T-helper 1 cell treated with Interleukin-12 subunit alpha and Interleukin-12 subunit beta and Interleukin-4 antibody, amounts not matched to agents 30 ng/mL and 1 ng/mL, for 36 hours (primary cell): ENCODE measurements around the gene AP4M1. TPM values are rescaled to one million over a fixed set of nuclear protein-coding genes. Genes with fewer than 3 reads are reported as not detected.

Experiments
- intact Hi-C: fragments of 100-400 bp; cut with micrococcal nuclease; formaldehyde crosslinking; loops from one replicate; pipeline ENCODE4 v1.15.1; 2024
- total RNA-seq: library from RNA; stranded (reverse); gene quantifications from 2 replicates; pipeline ENCODE4 v1.2.3, GENCODE V29; 2022

Gene AP4M1
- total RNA-seq, 1 donor from 2014 or later = 12.0 TPM

DNA sequence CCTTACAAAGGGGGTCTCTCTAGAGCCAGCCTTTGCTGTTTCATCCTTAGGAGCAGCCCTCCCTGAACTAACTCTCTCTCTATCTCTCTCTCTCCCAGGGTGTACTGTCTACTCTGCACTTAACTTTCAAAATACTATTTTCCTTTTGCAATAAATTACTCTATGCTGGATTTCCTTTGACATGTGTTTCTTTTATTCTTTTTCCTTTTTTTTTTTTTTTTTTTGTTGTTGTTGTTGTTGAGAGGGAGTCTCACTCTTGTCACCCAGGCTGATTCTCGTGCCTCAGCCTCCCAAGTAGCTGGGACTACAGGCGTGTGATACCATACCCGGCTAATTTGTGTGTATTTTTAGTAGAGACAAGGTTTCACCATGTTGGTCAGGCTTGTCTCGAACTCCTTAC lies 18.5 kb upstream of the AP4M1 start:
- intact Hi-C loops = loop anchor here (1.0 to 10.0 kb wide), 3 partner anchors 43 to 676 kb away; partner anchors contain the start of genes BUD31, GNB2, MBLAC1 and PDAP1

DNA sequence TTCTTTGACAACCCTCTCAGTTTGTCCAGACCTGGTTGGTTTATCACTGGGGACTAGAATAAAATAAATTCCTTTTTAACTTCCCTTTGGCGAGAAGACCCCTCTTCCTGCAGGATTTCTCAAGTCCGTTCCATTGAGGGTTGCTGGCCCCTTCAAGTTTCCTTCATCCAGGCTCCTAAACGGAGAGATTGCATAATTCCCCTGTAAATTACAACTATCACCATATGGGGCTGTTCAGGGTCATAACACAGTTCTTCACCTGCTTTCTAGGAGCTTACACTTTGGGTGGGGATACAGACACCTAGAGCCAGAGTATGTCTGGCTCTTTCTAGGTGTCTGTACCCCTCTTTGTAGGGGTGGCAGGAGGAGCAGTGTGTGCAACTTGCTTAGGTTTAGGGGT lies 15.9 kb upstream of the AP4M1 start:
- intact Hi-C loops = loop anchor here (10.0 kb wide), 1 partner anchor 589 kb away; the partner anchor contains the start of gene GNB2

- intact Hi-C loops = loop anchor here (10.0 kb wide), 1 partner anchor 588 kb away; the partner anchor contains the start of gene GNB2
Measured at GRCh38 chr7:100087055-100087750, 14.2 kb upstream of the AP4M1 start.

GRCh38 chr7:100088095-100088620 lies 13.3 kb upstream of the AP4M1 start:
- intact Hi-C loops = loop anchor here (1.0 to 10.0 kb wide), 2 partner anchors 31 to 587 kb away; partner anchors contain the start of genes CNPY4, GNB2 and TAF6

DNA sequence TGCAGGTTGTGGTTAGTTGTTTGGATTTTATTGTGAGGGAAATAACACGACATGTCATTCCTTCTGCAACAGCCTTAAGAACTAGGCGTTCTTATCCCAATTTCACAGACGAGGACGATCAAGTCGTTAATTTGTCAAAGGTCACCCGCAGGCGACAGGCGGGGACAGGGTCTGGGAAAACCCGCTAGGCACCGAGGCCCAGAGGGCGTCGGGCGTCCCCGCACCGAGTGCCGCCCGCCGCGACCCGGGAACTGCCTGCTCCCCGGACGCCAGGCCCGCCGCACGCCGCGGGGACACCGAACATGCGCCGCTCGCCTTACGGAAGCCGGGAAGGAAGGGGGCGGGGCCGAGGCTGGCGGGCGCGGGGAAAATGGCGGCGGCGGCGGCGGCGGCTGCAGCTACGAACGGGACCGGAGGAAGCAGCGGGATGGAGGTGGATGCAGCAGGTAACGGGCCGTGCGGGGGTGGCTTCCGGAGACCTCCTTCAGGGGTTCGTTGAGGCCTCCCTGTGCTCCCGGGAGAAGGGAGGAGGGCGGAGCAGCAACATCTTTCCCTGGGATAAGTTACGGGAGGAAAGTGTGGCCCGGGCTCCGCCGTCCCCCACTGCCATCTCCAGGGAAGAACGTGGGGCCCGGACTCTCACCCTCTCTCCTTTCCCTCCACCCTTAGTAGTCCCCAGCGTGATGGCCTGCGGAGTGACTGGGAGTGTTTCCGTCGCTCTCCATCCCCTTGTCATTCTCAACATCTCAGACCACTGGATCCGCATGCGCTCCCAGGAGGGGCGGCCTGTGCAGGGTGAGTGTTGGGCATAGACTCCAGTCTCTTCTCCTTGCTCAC lies 12.6 kb upstream of the AP4M1 start, which contains the start of gene COPS6:
Gene COPS6, plus strand, starts transcription at position 349 of the 837 bp plus-strand sequence. Its CDS starts 22 bp downstream, at position 371.
- intact Hi-C loops = loop anchor here (1.0 to 10.0 kb wide), 3 partner anchors 11 to 586 kb away; partner anchors contain the start of genes CNPY4, GNB2 and TAF6

DNA sequence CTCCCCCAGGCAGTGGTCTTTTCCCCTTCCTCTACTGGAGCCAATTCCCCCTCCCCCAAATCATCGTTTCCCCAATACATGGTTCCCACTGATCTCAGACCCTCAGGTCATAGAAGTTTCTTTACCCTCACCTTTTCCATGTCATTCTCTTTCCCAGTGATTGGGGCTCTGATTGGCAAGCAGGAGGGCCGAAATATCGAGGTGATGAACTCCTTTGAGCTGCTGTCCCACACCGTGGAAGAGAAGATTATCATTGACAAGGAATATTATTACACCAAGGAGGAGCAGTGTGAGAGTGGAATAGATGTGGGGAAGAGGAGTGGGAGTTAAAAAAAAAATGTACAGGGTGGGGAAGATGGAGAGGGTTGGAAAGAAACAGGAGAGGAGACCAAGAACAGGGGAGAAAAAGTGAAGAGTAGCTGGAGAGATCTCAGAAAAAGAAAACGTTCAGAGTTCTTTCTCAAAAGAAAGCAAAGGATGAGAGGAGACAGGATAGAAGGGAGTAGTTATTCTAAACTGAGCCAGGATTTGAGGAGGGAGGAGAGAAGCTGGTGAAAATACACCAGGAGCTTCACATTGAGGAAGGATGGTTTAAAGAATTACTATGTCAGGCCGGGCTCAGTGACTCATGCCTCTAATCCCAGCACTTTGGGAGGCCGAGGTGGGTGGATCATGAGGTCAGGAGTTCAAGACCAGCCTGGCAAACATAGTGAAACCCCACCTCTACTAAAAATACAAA lies 11.8 kb upstream of the AP4M1 start:
- intact Hi-C loops = loop anchor here (1.0 to 10.0 kb wide), 2 partner anchors 11 to 585 kb away; partner anchors contain the start of gene GNB2

GRCh38 chr7:100090527-100091410 lies 10.7 kb upstream of the AP4M1 start:
- intact Hi-C loops = no loop called here

DNA sequence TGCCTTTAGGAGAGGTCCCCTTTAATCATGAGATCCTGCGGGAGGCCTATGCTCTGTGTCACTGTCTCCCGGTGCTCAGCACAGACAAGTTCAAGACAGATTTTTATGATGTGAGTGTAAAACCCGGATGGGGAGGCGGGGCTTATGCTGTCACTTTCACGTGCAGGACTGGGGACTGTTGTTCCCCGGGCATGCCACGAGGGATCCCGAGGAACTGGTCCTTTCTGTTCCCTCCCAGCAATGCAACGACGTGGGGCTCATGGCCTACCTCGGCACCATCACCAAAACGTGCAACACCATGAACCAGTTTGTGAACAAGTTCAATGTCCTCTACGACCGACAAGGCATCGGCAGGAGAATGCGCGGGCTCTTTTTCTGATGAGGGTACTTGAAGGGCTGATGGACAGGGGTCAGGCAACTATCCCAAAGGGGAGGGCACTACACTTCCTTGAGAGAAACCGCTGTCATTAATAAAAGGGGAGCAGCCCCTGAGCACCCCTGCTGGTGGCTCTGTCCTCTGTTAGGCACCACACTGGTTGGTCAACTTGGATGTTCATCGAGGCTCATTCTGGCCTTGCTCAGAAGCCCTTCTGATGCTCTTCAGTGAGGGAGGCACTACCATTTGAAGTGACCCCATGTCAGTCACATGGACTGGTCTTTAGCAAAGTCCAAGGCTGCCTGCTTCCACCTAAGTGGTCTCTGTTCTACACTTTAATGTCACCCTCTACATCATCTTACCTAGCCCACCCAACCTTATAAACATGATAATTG lies 9.8 kb upstream of the AP4M1 start:
- intact Hi-C loops = no loop called here

DNA sequence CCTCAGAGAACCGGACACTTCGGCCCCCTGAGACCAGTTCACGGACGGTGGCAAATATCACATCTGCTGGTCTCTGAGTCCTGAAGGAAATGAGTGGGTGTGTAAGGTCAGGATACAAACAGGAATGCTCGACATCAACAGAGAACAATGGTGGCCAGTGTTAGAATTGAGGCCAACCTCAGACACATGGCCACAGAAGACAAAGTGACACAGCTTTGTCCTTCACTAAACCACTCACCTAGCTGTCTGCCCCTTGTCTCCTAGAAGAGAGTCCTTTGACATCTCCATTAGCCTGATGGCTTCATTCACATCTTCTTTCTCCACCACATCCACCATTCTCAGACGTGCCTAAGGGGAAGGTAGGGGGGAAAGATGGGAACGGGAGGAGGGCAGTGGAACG lies 8.4 kb upstream of the AP4M1 start:
- intact Hi-C loops = no loop called here

DNA sequence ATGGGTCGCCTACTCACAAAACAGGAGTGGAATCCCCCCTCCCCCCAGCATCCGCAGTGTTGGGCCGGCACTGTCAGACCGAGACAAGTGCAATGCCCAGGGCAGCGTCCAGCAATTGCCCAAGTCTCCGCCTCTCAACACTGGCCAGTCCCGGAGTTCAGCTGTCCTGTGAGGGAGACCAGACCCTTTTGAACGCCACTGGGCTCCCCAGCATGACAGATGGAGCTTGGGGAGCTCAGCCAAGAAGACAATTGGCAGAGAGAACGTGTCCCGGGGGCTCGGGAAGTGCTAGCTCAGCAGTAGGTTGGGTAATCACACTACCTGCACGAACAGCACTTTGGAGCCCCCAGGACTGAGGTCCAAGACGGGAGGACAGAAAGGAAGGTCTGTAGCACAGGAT lies 7.9 kb upstream of the AP4M1 start:
- intact Hi-C loops = no loop called here

DNA sequence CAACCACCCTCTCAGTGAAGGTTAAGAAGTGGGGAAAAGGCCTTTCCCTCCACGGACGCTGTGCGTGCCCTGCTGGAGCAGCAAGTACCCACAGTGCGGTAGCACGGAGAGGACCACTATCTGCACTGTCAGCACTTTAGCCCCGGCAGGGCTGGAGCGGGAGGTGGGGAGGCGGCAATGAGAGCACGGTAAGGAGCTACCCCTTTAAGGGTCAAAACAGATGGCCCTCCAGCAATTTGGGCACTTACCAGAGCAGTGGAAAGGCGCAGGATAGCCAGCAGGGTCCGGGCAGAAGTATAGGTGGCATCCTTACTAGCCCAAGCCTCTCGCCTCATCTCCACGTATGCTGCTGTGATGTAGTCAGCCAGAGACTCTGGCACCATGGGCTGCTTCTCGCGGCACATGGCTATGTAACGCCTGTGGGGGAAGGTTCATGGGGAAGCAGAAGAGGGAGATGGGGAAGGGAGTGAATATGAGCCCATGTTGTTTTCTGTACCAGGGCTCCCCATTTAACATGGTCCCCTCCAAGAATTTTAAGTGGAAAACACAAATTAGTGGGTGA lies 7.4 kb upstream of the AP4M1 start:
- intact Hi-C loops = no loop called here

- intact Hi-C loops = no loop called here
Measured at GRCh38 chr7:100095289-100095688, 6.2 kb upstream of the AP4M1 start.

DNA sequence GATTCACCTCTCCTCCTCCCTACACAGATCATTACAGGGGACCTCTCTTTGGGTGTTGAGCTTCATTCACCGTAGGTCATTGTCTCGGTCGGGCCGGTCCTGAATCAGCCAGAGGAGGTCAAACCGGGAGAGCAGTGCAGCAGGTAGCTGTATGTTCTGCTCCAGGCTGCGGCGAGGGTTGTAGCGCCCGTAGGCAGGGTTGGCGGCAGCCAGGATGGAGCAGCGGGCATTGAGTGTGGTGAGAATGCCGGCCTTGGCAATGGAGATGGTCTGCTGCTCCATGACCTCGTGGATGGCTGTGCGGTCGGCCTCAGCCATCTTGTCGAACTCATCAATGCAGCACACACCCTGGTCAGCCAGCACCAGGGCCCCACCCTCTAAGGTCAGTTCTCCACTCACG lies 5.7 kb upstream of the AP4M1 start:
- intact Hi-C loops = no loop called here

DNA sequence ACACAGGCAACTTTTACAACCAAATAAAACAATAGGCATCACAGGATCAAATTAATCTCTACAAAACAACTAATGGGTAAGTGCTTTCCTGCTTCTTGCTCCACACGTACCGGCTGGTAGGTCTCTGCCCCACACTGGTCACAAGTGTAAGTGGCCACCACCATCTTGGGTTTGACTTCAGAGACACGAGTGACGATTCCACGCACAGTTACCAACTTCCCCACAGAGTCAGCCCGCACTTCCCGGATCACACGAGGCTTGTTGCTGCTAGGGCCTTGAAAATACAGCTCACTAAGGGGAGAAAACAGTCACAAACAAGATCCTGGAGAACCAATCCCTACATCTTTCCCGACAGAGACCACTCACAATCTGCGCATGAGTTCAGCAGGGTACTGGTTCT lies 2.5 kb upstream of the AP4M1 start:
- intact Hi-C loops = no loop called here

DNA sequence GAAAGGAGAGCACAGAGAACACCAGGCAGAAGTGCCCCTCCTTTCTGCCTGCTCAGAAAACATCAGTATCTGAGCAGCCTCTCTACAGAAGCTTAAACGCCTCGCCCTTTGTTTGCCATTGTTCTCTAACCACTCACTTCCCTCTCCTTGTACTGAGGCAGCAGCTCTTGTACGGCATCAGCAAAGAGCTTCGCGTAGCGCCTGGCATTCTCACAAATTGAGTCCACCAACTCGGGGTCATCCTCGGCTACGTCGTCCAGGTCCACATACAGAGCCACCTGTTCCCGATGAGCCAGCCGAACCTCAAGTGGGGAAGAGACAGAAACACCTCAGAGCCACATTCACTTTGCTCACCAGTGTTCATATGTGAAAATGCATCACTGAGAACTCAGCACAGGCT lies 2.0 kb upstream of the AP4M1 start:
- intact Hi-C loops = no loop called here

- intact Hi-C loops = loop anchor here (1.0 to 5.0 kb wide), 12 partner anchors 11 to 752 kb away; partner anchors contain the start of genes CNPY4, FBXO24, LAMTOR4 and LRCH4
Measured at GRCh38 chr7:100100420-100101015, 925 bp upstream of the AP4M1 start.

- intact Hi-C loops = loop anchor here (5.0 kb wide), 1 partner anchor 546 kb away; the partner anchor contains the start of gene ZNF655
Measured at GRCh38 chr7:100102950-100103840, 1.8 kb downstream of the AP4M1 start.
